MCF 10A (cell line): ENCODE measurements around the gene CDS1. TPM values are rescaled to one million over a fixed set of nuclear protein-coding genes. Genes with fewer than 3 reads are reported as not detected.

Source experiments
- BruUV-seq: library from RNA; stranded (reverse); fragments of 400-500 nt; replicated peaks from 2 replicates; lab custom pipeline; 2021; lab: Mats Ljungman, UMichigan
- CTCF ChIA-PET: fragments of 300-600 bp; sonication (Branson Sonifier 250); formaldehyde crosslinking; extraction: SDS; loops from one replicate; lab custom pipeline; 2021; ENCODE audit warnings: antibody characterized with exemption, inconsistent platforms; lab: Yijun Ruan, JAX
- POLR2A ChIA-PET: fragments of 300-600, 350-650 bp; sonication (Branson Sonifier 250); formaldehyde crosslinking; extraction: SDS; loops from one replicate; lab custom pipeline; 2020; ENCODE audit warnings: antibody characterized with exemption, inconsistent platforms; lab: Yijun Ruan, JAX
- DNase-seq: peaks from one replicate; pipeline ENCODE4 v3.0.0-alpha.2; 2018; ENCODE audit not compliant: unreplicated experiment
- H3K27ac Mint-ChIP-seq: one replicate; pipeline ENCODE4 v1.8.0; 2022; ENCODE audit warnings: mild to moderate bottlenecking, low read depth, mixed read lengths; ENCODE audit not compliant: unreplicated experiment
- H3K27me3 Mint-ChIP-seq: one replicate; pipeline ENCODE4 v1.8.0; 2022; ENCODE audit warnings: mixed read lengths; ENCODE audit not compliant: insufficient read depth, unreplicated experiment
- H3K36me3 Mint-ChIP-seq: one replicate; pipeline ENCODE4 v1.8.0; 2022; ENCODE audit warnings: mild to moderate bottlenecking, moderate library complexity, mixed read lengths; ENCODE audit not compliant: insufficient read depth, unreplicated experiment
- H3K4me1 Mint-ChIP-seq: one replicate; pipeline ENCODE4 v1.8.0; 2022; ENCODE audit warnings: mixed read lengths; ENCODE audit not compliant: insufficient read depth, unreplicated experiment
- H3K4me3 Mint-ChIP-seq: one replicate; pipeline ENCODE4 v1.8.0; 2022; ENCODE audit warnings: mild to moderate bottlenecking, moderate library complexity, mixed read lengths; ENCODE audit not compliant: unreplicated experiment
- H3K9me3 Mint-ChIP-seq: one replicate; pipeline ENCODE4 v1.8.0; 2022; ENCODE audit warnings: mixed read lengths; ENCODE audit not compliant: unreplicated experiment
- CTCF ChIP-seq: fragments of 200-600 bp; IDR thresholded peaks from one replicate; pipeline ENCODE4 v1.8.0; 2022; ENCODE audit warnings: antibody characterized with exemption, mild to moderate bottlenecking; ENCODE audit not compliant: unreplicated experiment
- intact Hi-C: fragments of 100-400 bp; cut with micrococcal nuclease; formaldehyde crosslinking; loops from 2 replicates; pipeline ENCODE4 v1.14.1; 2022
- total RNA-seq: library from RNA; stranded (reverse); gene quantifications from 2 replicates; pipeline ENCODE4 v1.2.3, GENCODE V29; 2022

Gene CDS1
- total RNA-seq, 1 experiment from 2014 or later, result 11.5 TPM

DNA sequence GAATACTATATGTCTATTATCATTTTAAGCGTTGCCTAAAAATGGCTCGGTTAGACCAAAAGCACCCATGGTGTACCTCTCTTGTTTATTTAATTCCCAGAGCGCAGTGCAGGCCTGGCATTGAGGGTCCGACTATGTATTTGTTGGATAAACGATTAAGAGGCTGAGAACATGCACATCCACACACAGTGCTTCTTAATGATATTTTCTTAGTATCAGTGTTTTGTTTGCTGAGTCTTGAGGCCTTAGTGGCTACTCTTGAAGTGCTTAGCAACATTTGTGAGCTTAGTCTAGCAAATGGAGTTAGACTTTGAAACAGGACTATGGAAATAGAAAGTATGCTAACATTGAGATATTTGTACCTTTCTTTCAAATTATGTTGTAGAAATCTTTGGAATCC, 43.7 kb downstream of the CDS1 start:
- no peak for DNase-seq
- no TSS peak for BruUV-seq
- Mint-ChIP-seq H3K4me3 (no peak overlapping the region), H3K36me3 (no peaks in the 10 kb centered on the region), H3K4me1 (no peaks in the 10 kb centered on the region), H3K9me3 (no peaks in the 10 kb centered on the region), H3K27me3 (no peaks in the 10 kb centered on the region), H3K27ac (no peak overlapping the region)
- no peak for TF ChIP-seq CTCF
- CTCF ChIA-PET, result no interaction called here
- POLR2A ChIA-PET, result interaction anchor here (2.0 kb wide), 1 partner anchor 38 kb away, joined by 4 read pairs; no protein-coding TSS in a partner anchor
- intact Hi-C loops, result no loop called here

- Mint-ChIP-seq H3K36me3 (no peaks in the 10 kb centered on the region), H3K9me3 (no peaks in the 10 kb centered on the region), H3K4me3 (peak overlapping the region; percentile 50), H3K27me3 (no peaks in the 10 kb centered on the region), H3K4me1 (peaks cover 11% of the 10 kb centered on the region), H3K27ac (peak overlapping the region; percentile 91)
- BruUV-seq, result no TSS peak
- peak; percentile 48 for DNase-seq
- ChIA-PET POLR2A (interaction anchor here (0.6 to 4.4 kb wide), 13 partner anchors 9 to 80 kb away, joined by 3 to 87 read pairs (median 4); partner anchors contain the start of gene CDS1), CTCF (no interaction called here)
- TF ChIP-seq CTCF, result no peak
- intact Hi-C loops, result loop anchor here (5.0 kb wide), 1 partner anchor 61 kb away; no protein-coding TSS in a partner anchor
Measured at GRCh38 chr4:84631573-84631972, 48.6 kb downstream of the CDS1 start.

- ChIA-PET CTCF (interaction anchor here (0.6 to 0.7 kb wide), 4 partner anchors 21 to 302 kb away, joined by 3 to 4 read pairs (median 4); no protein-coding TSS in a partner anchor), POLR2A (interaction anchor here (0.6 to 4.4 kb wide), 16 partner anchors 9 to 794 kb away, joined by 3 to 87 read pairs (median 4); partner anchors contain the start of gene CDS1)
- peak overlapping the region; percentile 91 for H3K27ac Mint-ChIP-seq
- no peaks in the 10 kb centered on the region for H3K27me3 Mint-ChIP-seq
- no TSS peak for BruUV-seq
- peak overlapping the region; percentile 50 for H3K4me3 Mint-ChIP-seq
- DNase-seq, result peak; percentile 86
- H3K36me3 Mint-ChIP-seq, result no peaks in the 10 kb centered on the region
- intact Hi-C loops, result loop anchor here (2.0 to 5.0 kb wide), 2 partner anchors 49 to 60 kb away; partner anchors contain the start of gene CDS1
- no peak for TF ChIP-seq CTCF
- no peaks in the 10 kb centered on the region for H3K9me3 Mint-ChIP-seq
- H3K4me1 Mint-ChIP-seq, result peaks cover 11% of the 10 kb centered on the region
Measured at GRCh38 chr4:84632092-84632491, 49.2 kb downstream of the CDS1 start.

DNA sequence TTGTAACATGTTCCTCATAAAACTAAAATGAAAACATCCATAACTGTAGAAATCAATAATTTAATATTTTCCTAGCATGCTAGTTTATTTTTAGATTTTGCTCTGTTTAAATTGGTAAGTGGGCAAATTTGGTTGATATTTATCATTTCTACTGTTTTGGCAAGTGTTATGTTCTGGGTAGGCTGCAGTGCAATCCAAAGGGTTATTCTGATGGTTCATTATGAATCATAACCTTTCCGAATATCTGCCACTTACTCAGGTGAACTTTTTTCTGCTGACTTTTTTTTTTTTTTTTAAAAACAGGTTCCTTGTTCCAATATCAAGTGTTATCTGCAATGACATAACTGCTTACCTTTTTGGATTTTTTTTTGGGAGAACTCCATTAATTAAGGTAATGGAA, 52.0 kb downstream of the CDS1 start:
- TF ChIP-seq CTCF, result no peak
- Mint-ChIP-seq H3K27me3 (no peaks in the 10 kb centered on the region), H3K27ac (peak overlapping the region; percentile 35), H3K4me1 (peaks cover 11% of the 10 kb centered on the region), H3K4me3 (no peak overlapping the region), H3K36me3 (peaks cover 6% of the 10 kb centered on the region), H3K9me3 (no peaks in the 10 kb centered on the region)
- ChIA-PET POLR2A (interaction anchor here (1.1 to 2.2 kb wide), 5 partner anchors 12 to 56 kb away, joined by 3 to 35 read pairs (median 7); partner anchors contain the start of gene CDS1), CTCF (interaction anchor here (1.1 kb wide), 1 partner anchor 56 kb away, joined by 3 read pairs; no protein-coding TSS in a partner anchor)
- no TSS peak for BruUV-seq
- intact Hi-C loops, result loop anchor here (5.0 kb wide), 1 partner anchor 57 kb away; no protein-coding TSS in a partner anchor
- DNase-seq, result peak; percentile 27
